ENCODE measurements around the gene ARHGEF2. TPM values are rescaled to one million over a fixed set of nuclear protein-coding genes. Genes with fewer than 3 reads are reported as not detected.

ARHGEF2 gene
- total RNA-seq, 4 donors from 2014 or later: 105 to 195 (median 153) TPM

- 87 to 89% methylated on average over 8 of the region's 8 CpGs for WGBS, 2 donors
- no peak for TF ChIP-seq EP300 (IDR thresholded peaks at IDR 0.05)
- no peak for TF ChIP-seq CTCF (IDR thresholded peaks at IDR 0.05)
- no peak for TF ChIP-seq POLR2A (IDR thresholded peaks at IDR 0.05)
- Histone ChIP-seq H3K27ac (no peak overlapping the region), H3K9me3 (no peaks in the 10 kb centered on the region), H3K4me3 (no peak overlapping the region), H3K36me3 (peaks cover 2 to 72% (median 47%) of the 10 kb centered on the region in 3 donors), H3K4me1 (peaks cover 0 to 41% (median 14%) of the 10 kb centered on the region in 4 donors), H3K27me3 (no peaks in the 10 kb centered on the region)
- no peak for DNase-seq (ENCODE audit: low spot score in 2 of 2)
Observed at GRCh38 chr1:155947741-155948140, 30.6 kb downstream of the ARHGEF2 start.

GRCh38 chr1:155947292-155947691, 31.1 kb downstream of the ARHGEF2 start:
- Histone ChIP-seq H3K9me3 (no peaks in the 10 kb centered on the region), H3K36me3 (peaks cover 2 to 67% (median 43%) of the 10 kb centered on the region in 3 donors), H3K27me3 (no peaks in the 10 kb centered on the region), H3K4me1 (peaks cover 0 to 45% (median 16%) of the 10 kb centered on the region in 4 donors), H3K27ac (no peak overlapping the region), H3K4me3 (no peak overlapping the region)
- 58 to 74% methylated on average over 4 of the region's 4 CpGs for WGBS, 2 donors
- TF ChIP-seq POLR2A (IDR thresholded peaks at IDR 0.05) (no peak), CTCF (IDR thresholded peaks at IDR 0.05) (no peak), EP300 (IDR thresholded peaks at IDR 0.05) (no peak)
- no peak for DNase-seq (ENCODE audit: low spot score in 2 of 2)

GRCh38 chr1:155946633-155947219, 31.6 kb downstream of the ARHGEF2 start:
- H3K9me3 ChIP-seq: no peaks in the 10 kb centered on the region
- H3K27ac ChIP-seq: peak overlapping the region in 1 of 4 donors; percentile 65
- WGBS, 2 donors: 70 to 73% methylated on average over 8 of the region's 8 CpGs
- peaks cover 0 to 51% (median 21%) of the 10 kb centered on the region in 4 donors for H3K4me1 ChIP-seq
- H3K4me3 ChIP-seq: no peak overlapping the region
- H3K27me3 ChIP-seq: no peaks in the 10 kb centered on the region
- no peak for TF ChIP-seq CTCF (IDR thresholded peaks at IDR 0.05)
- no peak for TF ChIP-seq EP300 (IDR thresholded peaks at IDR 0.05)
- no peak for TF ChIP-seq POLR2A (IDR thresholded peaks at IDR 0.05)
- no peak for DNase-seq (ENCODE audit: low spot score in 2 of 2)
- peaks cover 0 to 62% (median 37%) of the 10 kb centered on the region in 3 donors for H3K36me3 ChIP-seq

- peaks cover 0 to 39% (median 15%) of the 10 kb centered on the region in 3 donors for H3K36me3 ChIP-seq
- no peak overlapping the region for H3K4me3 ChIP-seq
- DNase-seq (ENCODE audit: low spot score in 2 of 2): no peak
- H3K9me3 ChIP-seq: no peaks in the 10 kb centered on the region
- no peaks in the 10 kb centered on the region for H3K27me3 ChIP-seq
- H3K4me1 ChIP-seq: peaks cover 0 to 71% (median 38%) of the 10 kb centered on the region in 4 donors
- H3K27ac ChIP-seq: peak overlapping the region in 2 of 4 donors; percentile 34 to 48
- WGBS, 2 donors: 33 to 46% methylated on average over 6 of the region's 6 CpGs
- no peak for TF ChIP-seq EP300 (IDR thresholded peaks at IDR 0.05)
- TF ChIP-seq CTCF (IDR thresholded peaks at IDR 0.05): no peak
- no peak for TF ChIP-seq POLR2A (IDR thresholded peaks at IDR 0.05)
Observed at GRCh38 chr1:155944444-155944799, 33.9 kb downstream of the ARHGEF2 start.

GRCh38 chr1:155942578-155943141, 35.7 kb downstream of the ARHGEF2 start:
- WGBS, 2 donors: 67 to 80% methylated on average over 11 of the region's 11 CpGs
- TF ChIP-seq CTCF (IDR thresholded peaks at IDR 0.05) (no peak), POLR2A (IDR thresholded peaks at IDR 0.05) (no peak), EP300 (IDR thresholded peaks at IDR 0.05) (no peak)
- Histone ChIP-seq H3K27me3 (no peaks in the 10 kb centered on the region), H3K36me3 (peaks cover 0 to 21% (median 0%) of the 10 kb centered on the region in 3 donors), H3K4me1 (peaks cover 0 to 78% (median 43%) of the 10 kb centered on the region in 4 donors), H3K4me3 (no peak overlapping the region), H3K27ac (peak overlapping the region in 2 of 4 donors; percentile 17 to 64), H3K9me3 (no peaks in the 10 kb centered on the region)
- DNase-seq (ENCODE audit: low spot score in 2 of 2): no peak
